ENCODE results near the gene PCDH17.

Gene PCDH17

DNA sequence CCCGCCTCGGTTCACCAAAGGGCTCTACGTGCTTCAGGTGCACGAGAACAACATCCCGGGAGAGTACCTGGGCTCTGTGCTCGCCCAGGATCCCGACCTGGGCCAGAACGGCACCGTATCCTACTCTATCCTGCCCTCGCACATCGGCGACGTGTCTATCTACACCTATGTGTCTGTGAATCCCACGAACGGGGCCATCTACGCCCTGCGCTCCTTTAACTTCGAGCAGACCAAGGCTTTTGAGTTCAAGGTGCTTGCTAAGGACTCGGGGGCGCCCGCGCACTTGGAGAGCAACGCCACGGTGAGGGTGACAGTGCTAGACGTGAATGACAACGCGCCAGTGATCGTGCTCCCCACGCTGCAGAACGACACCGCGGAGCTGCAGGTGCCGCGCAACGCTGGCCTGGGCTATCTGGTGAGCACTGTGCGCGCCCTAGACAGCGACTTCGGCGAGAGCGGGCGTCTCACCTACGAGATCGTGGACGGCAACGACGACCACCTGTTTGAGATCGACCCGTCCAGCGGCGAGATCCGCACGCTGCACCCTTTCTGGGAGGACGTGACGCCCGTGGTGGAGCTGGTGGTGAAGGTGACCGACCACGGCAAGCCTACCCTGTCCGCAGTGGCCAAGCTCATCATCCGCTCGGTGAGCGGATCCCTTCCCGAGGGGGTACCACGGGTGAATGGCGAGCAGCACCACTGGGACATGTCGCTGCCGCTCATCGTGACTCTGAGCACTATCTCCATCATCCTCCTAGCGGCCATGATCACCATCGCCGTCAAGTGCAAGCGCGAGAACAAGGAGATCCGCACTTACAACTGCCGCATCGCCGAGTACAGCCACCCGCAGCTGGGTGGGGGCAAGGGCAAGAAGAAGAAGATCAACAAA is 2.6 kb downstream of the PCDH17 start:
- no peak for DNase-seq (ENCODE audit: low read depth in 1 of 2, low spot score in 1 of 2)

DNA sequence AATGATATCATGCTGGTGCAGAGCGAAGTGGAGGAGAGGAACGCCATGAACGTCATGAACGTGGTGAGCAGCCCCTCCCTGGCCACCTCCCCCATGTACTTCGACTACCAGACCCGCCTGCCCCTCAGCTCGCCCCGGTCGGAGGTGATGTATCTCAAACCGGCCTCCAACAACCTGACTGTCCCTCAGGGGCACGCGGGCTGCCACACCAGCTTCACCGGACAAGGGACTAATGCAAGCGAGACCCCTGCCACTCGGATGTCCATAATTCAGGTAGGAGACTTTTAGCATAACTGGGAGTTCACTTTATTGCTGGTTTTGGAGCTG is 3.3 kb downstream of the PCDH17 start:
- DNase-seq (ENCODE audit: low read depth in 1 of 2, low spot score in 1 of 2), result no peak

DNA sequence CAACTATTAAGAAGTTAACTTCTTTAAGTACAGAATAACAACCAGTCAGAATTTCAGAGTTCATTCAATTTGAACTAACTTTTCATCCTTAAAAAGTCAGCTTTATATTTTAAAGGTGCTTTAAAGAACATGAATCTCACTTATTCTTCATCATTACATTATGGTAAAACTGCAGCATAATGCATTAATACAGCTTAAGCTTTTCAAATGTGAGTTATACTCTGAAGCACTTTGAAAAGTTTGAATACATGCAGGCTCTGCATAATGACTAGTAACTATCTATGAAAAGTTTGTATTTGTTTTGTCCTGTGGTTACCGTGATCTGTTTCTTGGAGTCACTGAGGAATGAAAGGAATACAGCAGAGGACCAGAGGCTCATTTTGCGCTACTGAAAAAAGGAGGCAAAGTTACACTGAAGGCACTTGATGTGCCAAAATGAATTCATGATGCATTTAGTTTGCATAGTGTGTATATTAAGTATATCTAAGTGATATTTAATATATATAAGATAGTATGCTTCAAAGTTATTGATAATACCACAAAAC is 4.1 kb downstream of the PCDH17 start:
- no peak for DNase-seq (ENCODE audit: low read depth in 1 of 2, low spot score in 1 of 2)

DNA sequence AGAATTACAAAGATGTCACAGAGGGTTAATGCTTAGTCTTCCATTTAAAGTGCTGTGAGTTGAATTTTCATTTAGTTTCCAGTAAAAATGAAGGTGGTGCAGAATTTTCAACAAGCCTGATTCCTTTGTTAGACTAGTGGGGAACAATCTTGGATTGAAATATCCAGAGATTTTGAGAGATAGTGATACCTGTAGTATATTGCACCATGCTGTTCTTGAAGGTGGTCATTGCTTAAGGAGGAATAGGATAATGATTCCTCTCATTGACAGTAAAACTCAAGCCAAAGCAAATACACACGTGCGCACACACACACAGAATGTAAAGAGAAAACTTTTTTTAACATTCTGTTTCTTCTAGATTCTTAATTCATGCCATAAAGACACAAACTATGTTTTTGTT is 5.3 kb downstream of the PCDH17 start:
- DNase-seq (ENCODE audit: low read depth in 1 of 2, low spot score in 1 of 2), result no peak

DNA sequence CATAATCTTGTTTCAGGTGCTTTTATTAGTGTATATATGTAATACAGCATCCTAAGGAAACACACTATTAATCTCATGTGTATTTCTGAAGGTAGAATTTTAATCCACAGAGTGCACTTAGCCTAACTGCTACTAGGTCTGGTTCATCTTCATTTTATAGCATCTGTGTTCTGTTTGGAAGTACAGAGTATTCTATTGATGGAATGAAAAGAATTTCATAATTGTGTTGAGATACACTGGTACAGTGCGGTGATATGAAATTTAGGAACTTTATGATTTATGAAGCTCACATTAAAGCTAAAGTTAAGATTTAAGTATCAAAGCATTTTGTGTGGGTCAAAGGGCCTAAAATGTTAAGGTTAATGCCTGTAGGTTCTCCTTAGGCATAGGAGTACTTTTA is 6.0 kb downstream of the PCDH17 start:
- no peak for DNase-seq (ENCODE audit: low read depth in 1 of 2, low spot score in 1 of 2)

DNA sequence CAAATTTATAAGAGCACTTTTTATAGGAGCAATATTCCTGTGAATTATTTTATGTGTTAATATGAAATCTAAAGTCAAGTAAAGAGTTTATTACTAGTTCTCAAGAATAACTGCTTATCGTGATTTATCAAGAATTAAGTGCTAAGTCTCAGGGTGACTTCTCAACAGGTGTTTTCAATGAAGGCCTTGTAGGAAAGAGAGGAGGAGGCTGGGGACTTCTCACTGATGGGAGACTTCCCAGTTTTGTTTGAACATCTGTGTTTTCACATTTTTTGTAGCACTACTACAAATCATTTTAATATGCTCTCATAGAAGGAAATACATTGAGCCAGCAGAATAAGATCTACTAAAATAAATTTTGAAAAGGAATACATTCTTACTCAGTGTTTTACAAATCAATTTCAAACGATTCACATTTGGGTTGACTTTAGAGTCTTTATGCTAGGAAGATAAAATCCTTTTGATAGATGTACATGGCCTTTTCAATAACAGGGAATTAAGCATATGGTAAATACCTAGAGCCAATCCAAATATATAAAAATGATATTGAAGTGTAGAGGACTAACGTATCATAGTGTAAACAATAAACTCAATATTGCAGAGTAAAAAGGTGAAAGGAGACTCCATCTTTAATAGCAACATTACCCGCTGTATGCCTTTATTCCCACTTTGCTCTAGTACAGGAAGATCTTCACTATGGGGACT is 6.8 kb downstream of the PCDH17 start:
- no peak for DNase-seq (ENCODE audit: low read depth in 1 of 2, low spot score in 1 of 2)

DNA sequence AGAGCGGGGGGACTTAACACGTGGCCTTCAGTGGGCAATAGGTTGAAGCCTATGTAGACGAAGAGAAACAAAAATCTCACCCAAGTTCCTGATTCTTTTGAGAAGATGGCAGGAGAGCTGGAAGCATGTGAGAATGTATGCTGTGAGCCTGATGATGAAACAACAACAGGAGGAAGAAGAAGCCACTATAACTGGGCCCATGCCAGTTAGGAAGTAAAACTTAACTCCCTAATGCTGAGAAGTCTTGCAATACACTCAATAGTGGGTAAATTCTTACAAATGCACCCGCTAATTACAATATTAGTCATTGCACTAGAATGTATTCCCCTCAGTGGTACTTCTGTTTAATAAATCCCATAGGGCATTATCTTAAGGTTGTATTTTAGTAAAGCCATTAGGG is 9.1 kb downstream of the PCDH17 start:
- DNase-seq (ENCODE audit: low read depth in 1 of 2, low spot score in 1 of 2), result no peak

DNA sequence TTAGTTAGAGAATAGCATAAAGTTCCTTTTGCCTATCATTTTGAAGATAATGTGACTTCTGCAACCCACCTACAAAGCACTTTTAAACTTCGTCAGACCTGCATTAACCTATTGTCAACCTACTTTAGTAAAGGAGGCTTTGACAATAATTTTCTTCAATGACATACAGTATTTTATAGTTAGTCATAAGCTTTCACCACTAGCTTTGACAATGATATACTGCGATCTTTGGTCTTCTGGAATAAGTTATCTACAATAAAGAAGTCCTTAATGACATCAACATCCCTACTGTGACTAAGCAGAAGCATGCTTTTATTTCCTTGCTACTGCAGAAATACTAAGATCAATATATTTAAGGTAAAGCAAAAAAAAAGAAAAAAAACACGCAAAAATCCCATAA is 9.5 kb downstream of the PCDH17 start:
- DNase-seq (ENCODE audit: low read depth in 1 of 2, low spot score in 1 of 2), result no peak

DNA sequence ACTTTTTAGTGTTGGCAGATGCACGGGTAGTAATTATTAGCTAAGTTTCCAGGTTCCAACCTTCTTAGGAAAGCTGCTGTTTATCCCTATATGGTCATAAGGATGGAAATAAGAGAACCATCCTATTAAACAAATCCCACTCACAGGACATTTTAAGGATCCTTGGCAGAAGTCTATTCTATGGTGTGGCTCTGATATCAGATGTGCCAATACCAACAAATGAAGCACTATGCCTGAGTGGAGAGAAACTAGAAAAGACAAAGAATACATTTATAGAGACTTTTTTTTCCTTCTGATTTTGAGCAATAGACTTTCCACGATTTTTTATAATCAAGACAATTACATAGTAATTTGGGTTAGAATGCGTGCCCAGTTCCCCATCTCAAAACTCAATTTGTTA is 12.6 kb downstream of the PCDH17 start:
- DNase-seq (ENCODE audit: low read depth in 1 of 2, low spot score in 1 of 2), result no peak

DNA sequence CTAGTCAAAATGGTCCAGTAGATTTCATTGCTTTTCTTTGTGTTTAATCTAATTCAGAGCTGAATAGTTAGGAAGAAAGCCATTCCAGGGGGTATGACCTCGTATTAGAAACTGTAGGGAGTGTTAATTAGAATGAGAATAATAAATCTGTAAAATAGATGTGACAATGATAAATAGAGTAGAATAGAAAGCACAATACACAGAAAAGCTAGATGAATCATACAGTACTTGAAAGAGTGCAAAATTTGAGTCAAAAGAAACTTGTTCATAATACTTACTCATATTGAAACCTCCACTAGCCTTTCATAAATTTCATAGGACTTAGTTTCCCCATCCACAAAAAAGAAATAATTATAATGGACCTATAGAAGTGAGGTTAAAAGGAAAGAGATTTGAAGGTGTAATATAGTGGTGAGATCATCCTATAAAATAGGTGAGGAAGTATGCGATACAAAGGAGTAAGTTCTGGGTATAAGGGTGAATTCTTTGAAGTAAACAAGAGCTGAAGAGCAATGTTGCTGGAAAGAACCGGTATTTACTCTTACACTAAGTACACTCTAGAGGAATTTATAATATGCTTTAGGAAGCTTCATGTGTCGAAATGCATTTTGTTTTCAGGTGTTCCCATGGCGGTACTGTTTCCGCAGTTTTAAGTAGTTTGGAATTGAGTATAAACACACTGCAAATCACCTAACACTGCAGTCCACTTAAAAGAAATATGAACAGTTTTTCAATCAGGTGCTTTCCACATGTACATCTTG is 21.9 kb downstream of the PCDH17 start:
- no peak for DNase-seq (ENCODE audit: low read depth in 1 of 2, low spot score in 1 of 2)

DNA sequence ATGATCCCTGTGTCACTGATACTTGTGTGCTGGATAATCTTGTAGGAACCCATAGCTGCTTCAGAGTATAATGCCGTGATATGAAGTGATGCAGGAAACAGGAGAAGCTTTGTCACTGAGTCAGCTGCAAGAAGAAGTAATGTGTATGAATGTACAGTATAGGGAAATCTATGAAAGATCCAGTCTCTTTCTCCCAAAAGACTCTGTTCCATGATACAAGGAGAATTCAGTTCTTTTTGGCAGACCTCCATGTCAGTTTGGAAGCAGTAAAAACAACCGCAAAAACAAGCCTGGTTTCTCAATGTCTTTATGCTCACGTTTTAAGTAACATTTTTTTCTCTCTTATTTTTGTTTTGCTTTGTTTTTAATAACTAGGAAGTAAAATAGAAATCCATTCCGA is 33.9 kb downstream of the PCDH17 start:
- no peak for DNase-seq (ENCODE audit: low read depth in 1 of 2, low spot score in 1 of 2)

DNA sequence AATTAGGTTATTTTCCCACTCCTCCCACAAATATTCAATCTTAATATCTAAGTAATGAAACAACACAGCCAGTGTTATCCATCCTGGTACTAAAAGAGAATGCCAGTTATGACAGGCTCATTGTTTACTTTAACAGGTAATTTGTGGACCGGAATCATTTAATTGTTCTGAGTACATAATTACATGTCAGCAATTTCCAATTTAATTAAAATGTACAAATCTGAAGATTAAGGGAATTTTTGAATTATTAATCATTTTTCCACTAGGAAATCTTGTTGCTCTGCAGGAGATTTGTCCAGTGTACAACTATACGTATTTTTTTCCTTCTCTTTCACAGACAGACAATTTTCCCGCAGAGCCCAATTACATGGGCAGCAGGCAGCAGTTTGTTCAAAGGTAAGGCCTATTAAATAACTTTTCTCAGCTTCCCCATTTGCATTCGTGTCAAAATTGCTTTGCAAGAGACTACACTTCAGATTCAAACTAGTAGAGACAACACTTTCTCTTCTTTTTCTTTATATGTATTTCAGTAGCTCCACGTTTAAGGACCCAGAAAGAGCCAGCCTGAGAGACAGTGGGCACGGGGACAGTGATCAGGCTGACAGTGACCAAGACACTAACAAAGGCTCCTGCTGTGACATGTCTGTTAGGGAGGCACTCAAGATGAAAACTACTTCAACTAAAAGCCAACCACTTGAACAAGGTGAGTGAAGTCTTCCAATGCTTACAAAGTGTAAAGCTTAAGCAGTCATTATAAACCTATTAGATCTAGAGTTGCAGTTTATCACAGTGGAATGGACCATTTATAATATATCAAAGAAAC is 34.8 kb downstream of the PCDH17 start:
- DNase-seq (ENCODE audit: low read depth in 1 of 2, low spot score in 1 of 2), result no peak

DNA sequence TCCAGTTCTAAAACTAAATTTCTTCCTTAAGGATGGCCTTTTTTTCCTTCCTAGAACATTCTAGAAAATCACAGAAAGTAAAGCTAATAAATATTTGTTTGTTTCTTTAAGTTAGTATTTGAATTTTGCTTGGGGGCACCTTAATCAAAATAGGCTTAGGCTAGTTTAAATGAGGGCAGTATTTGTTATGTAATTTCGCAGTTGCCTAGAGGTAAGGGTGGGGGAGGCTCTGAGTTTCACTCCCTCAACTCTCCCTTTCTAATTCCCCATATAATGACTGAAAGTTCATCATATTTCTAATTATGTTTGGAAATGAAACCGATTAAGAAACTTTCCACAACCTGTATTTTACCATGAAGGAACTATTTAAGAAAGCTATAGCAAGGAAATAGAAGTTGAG is 40.6 kb downstream of the PCDH17 start:
- DNase-seq (ENCODE audit: low read depth in 1 of 2, low spot score in 1 of 2), result no peak

DNA sequence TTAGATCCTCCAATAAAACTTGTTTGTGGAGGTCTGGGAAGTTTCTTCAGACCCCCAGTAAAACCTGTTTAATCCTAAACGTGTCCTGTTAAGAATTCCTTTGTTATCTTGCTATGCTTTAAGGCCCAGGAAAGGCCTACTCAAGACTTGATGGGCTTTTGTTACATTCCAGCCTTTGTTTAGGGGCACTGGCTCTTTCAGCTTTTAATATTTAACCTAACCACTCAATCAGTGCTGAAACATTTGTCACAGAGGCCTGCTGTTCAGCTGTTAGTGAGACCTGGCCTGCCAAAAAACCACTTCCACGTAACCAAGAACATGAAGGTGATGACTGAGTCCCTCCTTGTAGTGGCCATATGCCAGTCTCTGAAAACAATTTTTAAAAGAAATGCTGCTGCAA is 41.7 kb downstream of the PCDH17 start:
- DNase-seq (ENCODE audit: low read depth in 1 of 2, low spot score in 1 of 2), result no peak

DNA sequence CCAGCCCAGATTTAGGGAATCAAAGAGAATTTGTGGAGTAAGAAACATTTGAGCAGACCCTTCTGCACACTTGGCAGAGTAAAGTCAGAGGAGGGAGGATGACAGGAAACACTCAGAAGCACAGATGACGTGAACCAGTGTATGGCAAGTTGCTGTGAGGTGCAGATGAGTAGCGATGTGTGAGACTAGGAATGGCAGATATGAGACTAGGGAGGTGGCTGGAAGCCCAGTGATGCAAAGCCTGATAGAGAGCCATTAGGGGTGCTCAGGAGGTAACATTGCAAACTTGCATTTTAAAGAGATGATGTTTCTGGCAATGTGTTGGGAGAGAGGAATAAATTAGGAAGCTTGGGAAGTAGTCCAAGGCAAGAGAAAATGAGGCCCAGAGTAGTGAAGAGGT is 44.0 kb downstream of the PCDH17 start:
- no peak for DNase-seq (ENCODE audit: low read depth in 1 of 2, low spot score in 1 of 2)

DNA sequence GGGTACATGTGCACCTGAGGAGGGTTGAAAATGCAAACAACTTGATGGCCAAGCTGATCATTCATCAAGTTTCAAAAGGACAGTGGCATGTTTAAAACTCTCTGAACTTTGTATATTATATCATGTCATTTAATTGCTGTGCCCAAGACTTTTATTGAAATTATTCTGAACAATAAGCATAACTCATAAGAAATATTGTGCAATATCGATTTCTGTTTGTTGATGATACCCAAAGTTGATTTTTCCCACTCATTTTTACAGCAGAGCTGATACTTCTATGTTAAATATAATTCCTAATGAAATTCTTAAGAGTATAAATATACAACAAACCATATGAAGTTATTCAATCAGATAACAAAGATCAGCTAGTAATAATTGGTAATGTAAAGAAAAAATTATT is 49.1 kb downstream of the PCDH17 start:
- DNase-seq (ENCODE audit: low read depth in 1 of 2, low spot score in 1 of 2), result no peak

DNA sequence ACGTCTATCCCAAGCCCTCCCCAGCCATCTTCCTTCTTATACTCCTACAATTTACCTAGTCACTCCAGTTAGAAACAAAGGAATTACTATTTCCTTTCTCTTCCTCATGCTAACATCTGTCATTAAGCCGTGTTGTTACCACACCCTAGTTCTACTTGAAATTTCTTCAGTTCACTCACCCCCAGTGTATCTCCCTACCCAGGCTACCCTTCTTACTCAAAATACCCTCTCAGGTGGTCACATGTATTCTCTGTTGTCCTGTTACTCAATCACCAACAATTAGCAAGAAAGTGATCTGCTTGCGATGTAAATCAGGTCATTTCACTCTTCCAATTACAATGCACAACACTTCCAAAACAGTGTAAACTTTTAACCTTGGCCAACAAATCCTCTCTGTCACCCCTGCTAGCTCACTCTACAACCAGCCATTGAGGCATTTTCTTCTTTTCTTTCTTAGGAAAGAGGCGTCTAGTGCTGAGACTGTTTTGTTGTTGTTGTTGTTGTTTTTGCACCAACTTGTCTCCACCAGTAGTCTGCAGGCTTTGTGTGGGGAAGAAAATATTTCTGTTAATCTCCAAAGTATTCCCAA is 50.7 kb downstream of the PCDH17 start:
- no peak for DNase-seq (ENCODE audit: low read depth in 1 of 2, low spot score in 1 of 2)

DNA sequence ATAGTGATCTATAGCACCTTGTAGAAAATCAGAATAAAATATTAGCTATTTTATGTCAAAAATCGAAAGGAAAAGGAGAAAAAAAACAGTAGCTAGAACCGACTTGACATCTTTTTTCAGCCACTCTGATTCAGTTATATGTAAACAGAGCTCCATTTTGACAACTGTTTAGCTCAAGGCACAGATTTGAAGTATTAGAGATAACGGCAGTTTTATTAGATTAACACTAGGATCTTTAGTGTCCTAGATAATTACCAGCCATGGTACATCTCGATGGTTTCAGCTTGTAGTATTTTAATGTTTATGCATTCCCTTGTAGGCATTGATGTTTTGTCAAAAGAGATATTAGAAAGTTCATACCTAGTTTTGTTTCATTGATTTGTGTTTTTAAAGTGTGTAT is 67.3 kb downstream of the PCDH17 start:
- DNase-seq (ENCODE audit: low read depth in 1 of 2, low spot score in 1 of 2), result no peak

DNA sequence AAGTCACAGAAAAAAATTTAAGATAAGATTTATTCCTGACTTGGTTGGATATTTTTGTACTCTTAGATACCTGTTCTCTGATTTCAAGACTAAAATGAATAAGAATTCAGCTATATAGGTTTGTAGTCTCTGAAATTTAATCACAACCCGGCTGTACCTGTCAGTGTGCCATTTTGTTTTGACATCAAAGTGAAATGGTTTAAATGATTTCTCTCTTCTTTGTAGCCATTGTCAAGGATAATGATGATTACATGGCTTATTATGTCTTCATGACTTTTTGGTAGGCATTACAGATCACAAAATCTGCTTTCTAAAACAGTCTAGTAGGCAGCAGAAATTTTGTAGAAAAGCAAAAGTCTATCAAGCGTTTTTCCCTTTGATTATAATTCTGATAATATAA is 72.5 kb downstream of the PCDH17 start:
- DNase-seq (ENCODE audit: low read depth in 1 of 2, low spot score in 1 of 2), result no peak

DNA sequence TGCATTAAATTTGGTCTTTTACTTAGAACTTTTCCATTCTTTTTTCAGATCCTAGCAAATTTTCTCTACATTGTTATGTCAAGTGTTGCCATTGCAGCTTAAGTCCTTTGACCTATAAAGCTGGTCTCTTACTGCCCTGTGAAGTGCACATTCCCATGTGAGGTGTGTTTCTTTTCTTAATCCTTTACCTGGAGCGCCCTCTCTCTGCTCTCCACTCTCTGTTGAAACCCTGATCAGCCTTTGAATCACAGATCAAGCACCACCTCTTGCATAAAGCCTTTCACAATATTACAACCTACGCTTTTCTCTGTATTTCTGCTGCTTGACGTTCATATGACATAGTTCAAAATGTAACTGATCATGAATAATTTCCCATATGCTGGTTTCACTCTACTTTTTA is 84.8 kb downstream of the PCDH17 start:
- DNase-seq (ENCODE audit: low read depth in 1 of 2, low spot score in 1 of 2), result no peak

Measured in activated CD4-positive, alpha-beta T cell treated with anti-CD3 and anti-CD28 coated beads, Interleukin-2, amount 50 U/mL, for 24 hours (primary cell).